HG03045 (cell line): ENCODE data around the gene PPARG.
"Not testable (repeated sequence)": the region's sequence is repeated elsewhere in the genome, so short reads cannot be mapped to it uniquely, and the experiment has no call there.

Source experiments
- ATAC-seq: cut with Tn5 transposase; IDR thresholded peaks from one replicate; pipeline ENCODE4 v1.9.1; 2021; ENCODE audit warnings: mild to moderate bottlenecking, moderate library complexity; ENCODE audit not compliant: unreplicated experiment

PPARG gene

GRCh38 chr3:12278566-12278965 lies 10.3 kb upstream of the PPARG start:
- ATAC-seq: no peak

GRCh38 chr3:12279591-12280326 lies 9.1 kb upstream of the PPARG start:
- no peak for ATAC-seq

GRCh38 chr3:12280357-12280806 lies 8.5 kb upstream of the PPARG start:
- ATAC-seq: no peak

DNA sequence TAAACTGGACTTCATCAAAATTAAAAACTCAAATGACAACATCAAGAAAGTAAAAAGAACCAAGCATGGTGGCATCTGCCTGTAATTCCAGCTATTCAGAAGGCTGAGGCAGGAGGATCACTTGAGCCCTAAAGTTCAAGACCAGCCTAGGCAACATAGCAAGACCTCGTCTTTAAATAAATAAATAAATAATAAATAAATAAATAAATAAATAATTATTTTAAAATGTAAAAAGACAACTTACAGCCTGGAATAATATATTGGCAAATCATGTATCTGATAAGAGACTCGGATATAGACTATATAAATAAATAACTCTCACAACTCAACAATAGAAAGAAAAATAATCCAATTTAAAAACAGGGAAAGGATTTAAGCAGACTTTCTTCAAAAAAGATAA lies 4.3 kb upstream of the PPARG start:
- no peak for ATAC-seq

GRCh38 chr3:12285003-12285555 lies 3.8 kb upstream of the PPARG start:
- no peak for ATAC-seq

DNA sequence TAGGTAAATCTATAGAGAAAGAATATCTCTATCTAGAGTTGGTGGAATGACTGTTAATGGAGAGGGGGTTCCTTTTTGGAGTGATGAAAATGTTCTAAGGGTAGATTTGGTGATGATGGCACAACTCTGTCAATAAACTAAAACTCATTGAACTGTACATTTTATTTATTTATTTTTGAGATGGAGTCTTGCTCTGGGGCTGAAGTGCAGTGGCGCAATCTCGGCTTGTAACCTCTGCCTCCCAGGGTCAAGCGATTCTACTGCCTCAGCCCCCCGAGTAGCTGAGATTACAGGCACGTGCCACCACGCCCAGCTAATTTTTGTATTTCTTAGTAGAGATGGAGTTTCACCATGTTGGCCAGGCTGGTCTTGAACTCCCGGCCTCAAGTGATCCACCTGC lies 3.1 kb upstream of the PPARG start:
- not testable (repeated sequence) for ATAC-seq

DNA sequence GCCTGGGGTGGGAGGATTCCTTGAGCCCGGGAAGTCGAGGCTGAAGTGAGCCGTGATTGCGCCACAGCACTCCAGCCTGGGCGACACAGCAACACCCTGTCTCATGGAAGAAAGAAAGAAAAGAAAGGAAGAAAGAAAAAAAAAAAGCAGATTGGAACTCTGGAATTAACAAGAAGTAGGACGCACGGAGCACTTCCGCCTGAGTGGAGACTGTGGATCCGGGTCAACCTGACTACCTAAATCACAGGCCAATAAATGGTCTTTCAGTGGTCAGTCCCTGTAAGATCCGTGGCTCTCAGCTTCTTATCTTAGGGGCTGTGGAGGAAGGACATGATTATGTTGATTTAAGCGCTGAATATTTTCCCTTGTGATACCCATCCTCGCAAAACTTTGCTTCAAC lies 2.4 kb upstream of the PPARG start:
- no peak for ATAC-seq

- ATAC-seq: no peak
Observed at GRCh38 chr3:12286927-12287726, 1.7 kb upstream of the PPARG start.

DNA sequence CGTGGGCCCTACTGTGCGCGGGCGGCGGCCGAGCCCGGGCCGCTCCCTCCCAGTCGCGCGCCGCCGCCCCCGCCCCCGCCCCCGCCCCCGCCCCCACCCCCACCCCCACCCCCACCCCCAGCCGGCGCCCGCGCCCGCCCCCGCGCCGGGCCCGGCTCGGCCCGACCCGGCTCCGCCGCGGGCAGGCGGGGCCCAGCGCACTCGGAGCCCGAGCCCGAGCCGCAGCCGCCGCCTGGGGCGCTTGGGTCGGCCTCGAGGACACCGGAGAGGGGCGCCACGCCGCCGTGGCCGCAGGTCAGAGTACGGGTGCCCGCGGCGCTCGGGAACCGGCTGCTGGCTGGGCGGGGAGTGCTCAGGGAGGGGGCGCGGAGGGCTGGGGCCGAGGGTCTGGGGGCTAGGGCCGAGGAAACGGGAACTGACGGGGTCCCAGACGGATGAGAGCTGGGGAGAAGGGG lies 1.1 kb upstream of the PPARG start:
- ATAC-seq: no peak

DNA sequence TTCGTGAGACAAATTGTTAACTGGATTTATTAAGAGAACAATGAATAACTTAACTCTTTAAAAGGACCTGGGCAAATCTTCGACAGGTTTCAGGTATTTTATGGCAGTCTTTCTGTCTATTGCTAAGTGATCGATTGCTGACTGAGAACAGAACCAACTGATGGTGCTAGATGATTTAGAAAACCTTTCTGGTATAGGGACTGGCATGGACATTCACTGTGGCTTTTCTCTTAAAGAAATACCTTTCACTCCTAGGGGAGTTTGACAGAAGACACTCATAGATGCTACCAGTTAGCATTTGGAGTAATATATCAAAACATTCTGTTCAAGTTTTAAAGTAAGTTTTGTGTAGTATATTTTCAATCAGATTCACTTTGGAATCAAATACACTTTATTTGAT lies 654 bp downstream of the PPARG start:
- ATAC-seq: no peak

GRCh38 chr3:12292770-12293169 lies 3.9 kb downstream of the PPARG start:
- ATAC-seq: no peak

DNA sequence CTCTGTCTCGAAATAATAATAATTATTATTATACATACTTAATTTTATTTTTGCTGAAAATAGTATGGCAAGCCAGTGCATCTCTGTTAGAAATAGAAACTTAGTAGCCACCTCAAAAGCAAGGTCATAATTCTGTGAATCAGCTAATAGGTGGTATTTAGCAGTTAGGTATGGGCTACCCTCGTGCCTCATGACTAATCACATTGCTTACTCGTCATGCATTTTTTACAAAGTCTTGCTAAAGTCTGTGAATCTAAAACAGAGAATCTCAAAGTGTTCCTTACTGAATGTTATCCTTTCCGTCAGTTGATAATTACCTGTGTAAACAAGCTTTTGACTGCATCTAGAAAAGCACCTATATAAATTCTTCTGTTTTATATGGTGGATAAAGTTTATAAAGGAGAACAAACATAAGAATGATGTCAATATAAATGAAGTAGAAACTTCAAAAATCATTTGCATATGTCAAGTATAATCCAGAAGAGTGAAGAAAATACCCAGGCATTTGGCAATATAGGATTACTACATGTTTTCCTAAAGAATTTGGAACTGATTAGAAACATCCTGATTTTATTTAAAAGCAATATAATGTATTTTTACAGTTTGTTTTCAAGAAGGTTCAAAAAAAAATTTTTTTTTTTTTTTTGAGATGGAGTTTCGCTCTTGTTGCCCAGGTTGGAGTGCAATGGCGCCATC lies 6.2 kb downstream of the PPARG start:
- no peak for ATAC-seq

DNA sequence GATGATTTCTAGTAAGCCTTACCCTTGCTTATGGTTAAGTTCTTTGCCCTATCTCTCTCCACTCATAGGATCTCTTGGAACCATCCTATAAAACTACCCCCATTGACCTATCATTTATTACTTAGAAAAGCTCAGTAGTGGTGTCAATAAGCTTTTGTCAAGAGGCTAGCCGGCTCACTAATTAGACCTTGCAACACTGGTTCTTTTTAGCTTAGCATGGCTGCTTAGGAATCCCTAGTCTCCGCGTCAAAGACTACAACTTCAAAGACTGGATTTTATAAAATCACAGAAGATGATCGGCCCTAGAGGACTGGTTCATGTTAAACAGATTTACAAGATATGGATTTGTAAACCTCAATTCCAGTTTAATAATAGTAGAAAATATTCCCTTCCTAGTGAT lies 7.6 kb downstream of the PPARG start:
- ATAC-seq: no peak

GRCh38 chr3:12299026-12299425 lies 10.2 kb downstream of the PPARG start:
- ATAC-seq: no peak

- no peak for ATAC-seq
Observed at GRCh38 chr3:12300137-12300536, 11.3 kb downstream of the PPARG start.

DNA sequence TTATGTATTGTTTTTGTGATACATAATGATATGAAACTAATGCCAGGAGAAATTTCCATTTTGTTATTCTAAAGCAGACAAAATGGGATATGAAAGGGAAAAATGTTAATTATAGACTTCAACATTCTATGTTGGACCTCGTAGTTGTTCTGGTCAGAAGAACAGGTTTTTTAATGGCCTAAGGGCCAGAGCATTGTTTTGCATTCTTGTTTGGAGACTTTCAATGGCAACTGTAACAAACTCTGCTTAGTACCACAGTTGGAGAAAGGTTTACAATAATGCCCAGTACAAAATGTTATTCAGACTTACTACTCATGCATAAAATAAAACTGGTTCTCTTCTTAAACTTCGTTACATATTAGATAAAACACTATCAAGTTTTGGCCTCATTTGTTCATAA lies 12.2 kb downstream of the PPARG start:
- ATAC-seq: no peak

GRCh38 chr3:12301513-12301912 lies 12.6 kb downstream of the PPARG start:
- no peak for ATAC-seq

DNA sequence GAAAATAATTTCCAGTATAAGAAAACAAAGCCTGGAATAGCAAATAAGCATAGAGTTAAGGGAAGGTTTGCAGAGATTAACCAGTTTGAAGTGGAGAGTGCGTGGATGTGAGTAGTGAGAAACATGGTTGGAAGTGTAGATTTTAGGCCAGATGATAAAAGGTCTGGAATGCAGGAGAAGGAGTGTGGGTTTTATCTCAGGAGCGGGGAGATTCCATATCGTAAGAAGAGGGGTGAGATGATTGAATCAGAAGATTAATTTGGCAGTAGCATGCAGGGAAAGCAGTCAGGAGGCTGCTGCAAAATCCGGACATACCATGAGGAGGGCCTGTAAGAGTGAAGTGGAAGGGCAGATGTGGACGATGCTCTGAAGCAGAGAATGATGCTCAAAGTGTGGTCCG lies 13.7 kb downstream of the PPARG start:
- ATAC-seq: no peak

DNA sequence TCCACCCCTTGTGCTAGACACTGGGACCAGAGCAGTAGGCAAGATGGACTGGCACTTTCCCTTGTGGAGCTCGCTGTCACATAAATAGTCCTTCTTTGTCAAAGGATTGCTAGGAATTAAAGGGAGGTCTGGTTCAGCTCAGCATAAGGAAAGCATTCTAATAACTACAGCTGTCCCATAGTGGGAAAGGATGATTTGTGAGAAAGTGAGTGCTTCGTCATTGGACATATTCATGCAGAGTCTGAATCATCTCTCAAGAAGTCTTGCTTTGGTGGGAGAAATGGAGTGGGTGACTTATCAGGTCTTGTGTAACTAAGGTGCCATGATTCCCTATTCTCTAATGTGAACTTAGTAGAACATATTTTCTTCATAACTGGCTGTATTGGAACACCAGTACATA lies 14.7 kb downstream of the PPARG start:
- ATAC-seq: no peak

DNA sequence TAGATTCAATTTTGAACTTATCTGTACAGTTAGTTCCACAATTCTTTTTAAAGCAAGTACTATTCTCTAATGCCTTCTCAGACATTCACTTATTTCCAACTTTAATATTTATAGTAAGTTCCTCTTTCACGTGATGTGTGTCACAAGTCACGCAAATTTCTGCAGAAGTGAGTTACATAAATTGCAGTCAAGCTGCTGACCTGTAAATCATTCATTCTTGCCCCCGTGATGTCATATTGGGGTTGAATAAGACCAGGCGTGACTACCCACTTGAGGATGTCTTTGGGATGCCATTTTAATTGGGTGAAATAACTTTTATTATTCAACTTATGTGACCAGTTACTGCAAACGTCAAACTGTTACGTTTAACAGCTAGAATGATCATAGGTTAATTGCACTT lies 15.1 kb downstream of the PPARG start:
- no peak for ATAC-seq

- no peak for ATAC-seq
Observed at GRCh38 chr3:12307136-12307535, 18.3 kb downstream of the PPARG start.
